ENCODE measurements around the gene CDKN1C.

Gene CDKN1C

DNA sequence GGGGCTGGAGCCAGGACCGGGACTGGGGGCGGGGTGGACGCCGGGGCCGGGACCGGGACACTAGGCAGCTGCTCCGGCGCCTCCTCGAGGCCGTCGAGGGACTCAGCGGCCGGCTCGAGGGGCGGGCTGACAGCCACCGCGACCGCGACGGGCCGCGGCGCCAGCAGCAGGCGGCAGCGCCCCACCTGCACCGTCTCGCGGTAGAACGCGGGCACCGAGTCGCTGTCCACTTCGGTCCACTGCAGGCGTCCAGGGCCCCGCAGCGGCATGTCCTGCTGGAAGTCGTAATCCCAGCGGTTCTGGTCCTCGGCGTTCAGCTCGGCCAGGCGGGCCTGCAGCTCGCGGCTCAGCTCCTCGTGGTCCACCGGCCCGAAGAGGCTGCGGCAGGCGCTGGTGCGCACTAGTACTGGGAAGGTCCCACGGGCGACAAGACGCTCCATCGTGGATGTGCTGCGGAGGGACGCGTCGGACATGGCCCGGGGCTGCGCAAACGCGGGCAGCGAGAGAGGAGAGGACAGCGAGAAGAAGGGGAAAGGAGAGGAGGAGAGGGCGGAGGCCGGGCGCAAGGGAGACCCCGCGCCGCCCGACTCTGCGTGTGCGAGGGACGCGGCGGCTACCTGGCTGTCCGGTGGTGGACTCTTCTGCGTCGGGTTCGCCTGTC is 428 bp downstream of the CDKN1C start:
- peak overlapping the region; percentile 53 for H3K4me3 ChIP-seq (ENCODE audit: low read depth, low read length)
- in situ Hi-C loops (cut with HindIII; ENCODE audit: low sequenced_read_pairs): no loop called here
- DNase-seq (ENCODE audit: low read depth, low spot score): peak; percentile 42
- TF ChIP-seq, protein P1, sequence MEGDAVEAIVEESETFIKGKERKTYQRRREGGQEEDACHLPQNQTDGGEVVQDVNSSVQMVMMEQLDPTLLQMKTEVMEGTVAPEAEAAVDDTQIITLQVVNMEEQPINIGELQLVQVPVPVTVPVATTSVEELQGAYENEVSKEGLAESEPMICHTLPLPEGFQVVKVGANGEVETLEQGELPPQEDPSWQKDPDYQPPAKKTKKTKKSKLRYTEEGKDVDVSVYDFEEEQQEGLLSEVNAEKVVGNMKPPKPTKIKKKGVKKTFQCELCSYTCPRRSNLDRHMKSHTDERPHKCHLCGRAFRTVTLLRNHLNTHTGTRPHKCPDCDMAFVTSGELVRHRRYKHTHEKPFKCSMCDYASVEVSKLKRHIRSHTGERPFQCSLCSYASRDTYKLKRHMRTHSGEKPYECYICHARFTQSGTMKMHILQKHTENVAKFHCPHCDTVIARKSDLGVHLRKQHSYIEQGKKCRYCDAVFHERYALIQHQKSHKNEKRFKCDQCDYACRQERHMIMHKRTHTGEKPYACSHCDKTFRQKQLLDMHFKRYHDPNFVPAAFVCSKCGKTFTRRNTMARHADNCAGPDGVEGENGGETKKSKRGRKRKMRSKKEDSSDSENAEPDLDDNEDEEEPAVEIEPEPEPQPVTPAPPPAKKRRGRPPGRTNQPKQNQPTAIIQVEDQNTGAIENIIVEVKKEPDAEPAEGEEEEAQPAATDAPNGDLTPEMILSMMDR (IDR thresholded peaks at IDR 0.05; ENCODE audit: low read depth, low read length): peak; percentile 32

DNA sequence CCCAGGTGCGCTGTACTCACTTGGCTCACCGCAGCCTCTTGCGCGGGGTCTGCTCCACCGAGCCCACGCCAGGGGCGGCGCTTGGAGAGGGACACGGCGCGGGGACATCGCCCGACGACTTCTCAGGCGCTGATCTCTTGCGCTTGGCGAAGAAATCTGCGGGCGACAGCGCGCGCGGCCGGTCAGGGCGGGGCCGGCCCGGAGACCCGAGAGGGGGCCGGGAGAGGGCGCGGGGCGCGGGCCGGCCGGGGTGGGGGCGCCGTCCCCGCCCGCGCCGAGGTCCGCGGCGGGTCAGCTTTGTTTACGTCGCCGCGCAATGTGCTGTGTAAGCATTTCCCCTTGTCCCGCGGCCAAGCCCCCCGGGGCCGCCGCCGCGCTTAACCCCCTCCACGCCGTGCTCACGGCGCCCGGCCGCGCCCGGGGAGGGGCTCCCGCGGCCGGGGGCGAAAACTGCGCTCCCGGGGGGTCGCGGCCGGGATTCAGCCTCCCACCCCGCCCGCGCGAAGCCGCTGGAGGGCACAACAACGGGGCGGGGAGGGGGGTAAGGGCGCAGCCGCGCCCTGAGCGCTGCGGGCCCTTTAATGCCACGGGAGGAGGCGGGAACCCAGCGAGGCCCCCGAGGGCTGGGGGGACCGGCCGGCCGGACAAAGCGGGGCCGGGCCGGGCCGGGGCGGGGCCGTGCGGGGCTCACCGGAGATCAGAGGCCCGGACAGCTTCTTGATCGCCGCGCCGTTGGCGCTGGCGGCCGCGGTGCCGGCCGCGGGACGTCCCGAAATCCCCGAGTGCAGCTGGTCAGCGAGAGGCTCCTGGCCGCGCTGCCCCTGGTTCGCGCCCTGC is 1.4 kb downstream of the CDKN1C start:
- DNase-seq (ENCODE audit: low read depth, low spot score): peak; percentile 29
- in situ Hi-C loops (cut with HindIII; ENCODE audit: low sequenced_read_pairs): no loop called here
- TF ChIP-seq, protein P1 (IDR thresholded peaks at IDR 0.05; ENCODE audit: low read depth, low read length): no peak
- peak overlapping the region; percentile 53 for H3K4me3 ChIP-seq (ENCODE audit: low read depth, low read length)

DNA sequence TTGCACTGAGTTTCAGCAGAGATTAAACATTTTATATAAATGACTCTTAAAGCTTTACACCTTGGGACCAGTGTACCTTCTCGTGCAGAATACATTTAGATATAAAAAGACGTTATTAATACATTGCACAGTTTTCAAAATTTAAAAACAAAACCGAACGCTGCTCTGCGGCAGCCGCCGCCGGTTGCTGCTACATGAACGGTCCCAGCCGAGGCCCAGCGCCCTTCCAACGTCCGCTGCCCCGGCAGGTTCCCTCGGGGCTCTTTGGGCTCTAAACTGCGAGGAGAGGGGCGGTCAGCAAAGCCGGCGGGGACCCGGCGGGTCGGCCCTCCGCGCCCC is 2.0 kb downstream of the CDKN1C start:
- peak overlapping the region; percentile 53 for H3K4me3 ChIP-seq (ENCODE audit: low read depth, low read length)

DNA sequence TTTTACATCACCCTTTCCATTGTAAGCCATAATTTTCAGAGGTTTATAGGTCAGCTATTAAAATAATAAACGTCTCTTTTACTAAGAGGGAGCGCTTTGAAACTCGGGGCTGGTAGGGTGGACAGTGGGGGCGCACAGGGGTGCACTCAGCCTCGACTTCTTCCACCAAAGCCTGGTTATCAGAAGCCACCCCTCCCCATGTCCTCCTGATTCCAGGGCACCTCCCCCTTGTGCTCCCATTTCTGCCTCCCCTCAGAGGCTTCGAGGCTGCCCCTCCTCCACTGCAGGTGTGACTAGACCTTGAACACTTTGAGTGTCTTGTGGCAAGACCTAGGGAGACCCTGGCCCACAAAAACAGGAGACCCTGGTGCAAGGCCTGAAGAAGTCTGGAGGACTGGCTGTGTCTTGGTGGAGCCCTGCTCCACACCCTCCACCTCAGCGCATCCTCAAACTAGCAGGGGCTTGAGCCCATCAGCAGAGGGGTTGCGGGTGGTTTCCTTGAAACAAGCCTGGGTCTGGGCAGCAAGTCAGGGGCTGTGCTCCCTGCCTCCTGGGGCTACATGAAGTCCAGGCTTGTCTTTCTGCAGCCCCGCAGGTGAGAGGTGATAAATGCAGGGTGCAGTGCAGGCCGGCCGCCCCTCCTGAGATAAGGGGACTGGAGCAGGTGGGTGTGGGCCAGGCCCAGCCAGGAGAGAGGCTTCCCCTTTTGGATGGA is 3.0 kb downstream of the CDKN1C start:
- in situ Hi-C loops (cut with HindIII; ENCODE audit: low sequenced_read_pairs): no loop called here
- no peak overlapping the region for H3K4me3 ChIP-seq (ENCODE audit: low read depth, low read length)
- DNase-seq (ENCODE audit: low read depth, low spot score): no peak
- TF ChIP-seq, protein P1 (IDR thresholded peaks at IDR 0.05; ENCODE audit: low read depth, low read length): no peak

More for the DNA sequence above, 2.0 kb downstream of the CDKN1C start:
- no peak for DNase-seq (ENCODE audit: low read depth, low spot score)
- in situ Hi-C loops (cut with HindIII; ENCODE audit: low sequenced_read_pairs): no loop called here
- TF ChIP-seq, protein P1 (IDR thresholded peaks at IDR 0.05; ENCODE audit: low read depth, low read length): no peak

DNA sequence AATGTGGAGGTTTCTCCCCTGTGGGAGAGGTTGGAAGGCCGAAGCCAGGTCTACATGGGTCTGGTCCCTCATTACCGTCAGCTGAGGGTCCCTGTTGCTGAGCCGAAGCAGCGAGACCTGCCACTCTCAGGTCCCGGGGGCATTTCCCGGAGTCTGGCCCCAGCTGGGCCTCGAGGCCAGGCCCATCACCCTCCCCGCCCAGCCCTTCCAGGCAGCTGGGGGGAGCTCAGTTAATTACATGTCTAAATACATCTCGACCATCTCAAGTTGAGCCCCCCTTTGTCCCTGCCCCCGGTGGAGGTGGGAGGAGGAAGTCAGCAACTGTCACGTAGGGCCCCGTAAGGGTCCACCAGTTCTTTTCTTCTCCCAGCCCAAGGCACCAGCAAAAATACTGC is 3.6 kb downstream of the CDKN1C start:
- in situ Hi-C loops (cut with HindIII; ENCODE audit: low sequenced_read_pairs): no loop called here
- TF ChIP-seq, protein P1 (IDR thresholded peaks at IDR 0.05; ENCODE audit: low read depth, low read length): no peak
- DNase-seq (ENCODE audit: low read depth, low spot score): no peak
- H3K4me3 ChIP-seq (ENCODE audit: low read depth, low read length): no peak overlapping the region

DNA sequence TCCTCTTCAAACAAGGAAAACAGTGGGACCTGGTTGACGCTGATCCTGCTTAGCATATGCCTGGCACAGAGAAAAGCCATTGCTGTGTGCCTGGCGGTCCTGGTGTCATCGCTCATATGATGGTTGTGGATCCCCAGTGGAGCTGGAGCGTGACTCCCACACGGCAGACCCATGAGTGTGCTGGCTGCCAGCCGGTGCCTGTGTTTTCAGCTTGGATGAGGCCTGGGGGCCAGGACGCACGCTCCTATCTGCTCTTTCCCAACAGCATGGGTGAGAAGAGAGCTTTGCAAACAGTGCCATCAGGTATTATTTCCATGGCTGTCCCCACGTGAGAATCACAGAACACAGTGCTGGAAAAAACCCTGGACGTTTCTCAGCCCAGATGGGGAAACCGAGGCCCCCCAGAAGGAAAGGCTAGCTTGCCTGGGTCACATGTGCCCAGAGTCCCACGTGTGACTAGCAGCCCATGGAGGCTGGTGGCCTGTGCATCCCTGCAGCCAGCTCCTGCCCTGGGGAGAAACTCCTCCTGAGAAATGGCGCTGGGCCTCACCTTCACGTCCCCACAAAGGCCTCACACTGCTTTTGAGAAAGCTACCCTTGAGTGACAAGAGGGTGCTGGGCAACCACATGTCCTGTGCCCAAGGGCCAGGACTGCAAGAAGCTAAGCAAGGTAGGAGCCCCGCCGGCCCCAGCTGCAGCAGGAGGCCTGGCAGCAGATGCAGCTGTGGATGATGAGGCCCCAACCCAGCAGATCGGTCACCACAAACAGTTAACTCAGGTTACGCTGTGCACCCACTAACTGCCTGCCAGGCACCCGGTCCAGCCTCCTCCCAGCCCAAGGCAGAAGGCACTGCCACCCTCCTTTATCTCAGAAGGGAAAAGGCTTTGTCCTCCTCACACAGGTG is 4.2 kb downstream of the CDKN1C start:
- TF ChIP-seq, protein P1 (IDR thresholded peaks at IDR 0.05; ENCODE audit: low read depth, low read length): no peak
- DNase-seq (ENCODE audit: low read depth, low spot score): no peak
- no peak overlapping the region for H3K4me3 ChIP-seq (ENCODE audit: low read depth, low read length)
- in situ Hi-C loops (cut with HindIII; ENCODE audit: low sequenced_read_pairs): no loop called here
